ENCODE results near the gene SDF2L1.
"Not testable (repeated sequence)": the region's sequence is repeated elsewhere in the genome, so short reads cannot be mapped to it uniquely, and the experiment has no call there.

The SDF2L1 gene, protein sequence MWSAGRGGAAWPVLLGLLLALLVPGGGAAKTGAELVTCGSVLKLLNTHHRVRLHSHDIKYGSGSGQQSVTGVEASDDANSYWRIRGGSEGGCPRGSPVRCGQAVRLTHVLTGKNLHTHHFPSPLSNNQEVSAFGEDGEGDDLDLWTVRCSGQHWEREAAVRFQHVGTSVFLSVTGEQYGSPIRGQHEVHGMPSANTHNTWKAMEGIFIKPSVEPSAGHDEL

DNA sequence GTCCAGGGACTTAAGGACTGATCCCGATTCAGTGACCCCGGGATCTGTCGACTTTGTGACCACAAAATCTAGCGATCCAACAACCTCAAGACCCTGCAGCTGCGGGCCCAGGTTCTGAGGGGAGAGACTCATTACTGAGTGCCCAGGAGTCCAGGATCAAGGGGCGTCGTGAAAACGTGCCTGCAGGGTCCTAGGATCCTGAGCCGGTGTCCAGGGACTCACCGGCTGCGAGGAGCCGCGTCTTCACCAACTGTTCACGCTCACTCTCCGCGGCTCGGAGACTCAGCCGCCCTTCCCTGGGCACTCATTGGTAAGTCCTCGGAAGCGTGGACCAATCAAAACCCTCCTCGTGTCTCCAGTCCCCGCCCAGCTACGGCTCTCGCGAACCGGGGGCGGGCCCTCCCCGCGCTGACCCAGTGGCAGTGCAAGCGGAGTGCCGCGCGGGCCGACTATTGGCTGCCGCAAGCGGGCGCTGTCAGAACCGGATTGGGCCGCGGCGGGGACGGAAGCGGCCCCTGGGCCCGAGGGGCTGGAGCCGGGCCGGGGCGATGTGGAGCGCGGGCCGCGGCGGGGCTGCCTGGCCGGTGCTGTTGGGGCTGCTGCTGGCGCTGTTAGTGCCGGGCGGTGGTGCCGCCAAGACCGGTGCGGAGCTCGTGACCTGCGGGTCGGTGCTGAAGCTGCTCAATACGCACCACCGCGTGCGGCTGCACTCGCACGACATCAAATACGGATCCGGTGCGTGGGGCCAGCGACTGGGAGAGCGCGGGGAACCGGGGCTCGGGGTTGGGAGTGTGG, at the start of gene SDF2L1:
SDF2L1 (plus strand) TSS at position 514 of the 795 bp plus-strand sequence; CDS start at position 549, 35 bp downstream.
- DNase-seq (ENCODE audit: extremely low read depth in 1 of 2, low read depth in 1 of 2): peak; percentile 94 to 95

DNA sequence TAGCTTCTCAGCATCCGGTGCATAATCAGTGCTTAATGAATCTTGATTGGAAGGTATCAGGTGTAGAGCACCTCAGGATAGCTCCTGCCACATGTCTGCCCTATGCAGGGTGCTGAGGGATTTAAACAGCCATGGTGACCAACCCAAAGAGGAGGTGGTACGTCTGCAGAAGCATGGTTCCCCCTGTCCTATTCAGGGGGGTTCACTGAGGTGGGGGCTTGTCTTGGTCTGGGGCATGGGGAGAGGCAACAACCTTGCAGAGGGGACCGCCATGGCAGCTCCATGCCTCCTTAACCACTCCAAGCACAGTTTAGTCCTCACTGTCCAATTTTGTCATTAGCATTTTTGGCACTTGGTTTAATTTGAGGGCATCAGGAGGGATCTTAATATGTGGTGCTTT, 49.7 kb upstream of the SDF2L1 start:
- no peak for DNase-seq (ENCODE audit: extremely low read depth in 1 of 2, low read depth in 1 of 2)

DNA sequence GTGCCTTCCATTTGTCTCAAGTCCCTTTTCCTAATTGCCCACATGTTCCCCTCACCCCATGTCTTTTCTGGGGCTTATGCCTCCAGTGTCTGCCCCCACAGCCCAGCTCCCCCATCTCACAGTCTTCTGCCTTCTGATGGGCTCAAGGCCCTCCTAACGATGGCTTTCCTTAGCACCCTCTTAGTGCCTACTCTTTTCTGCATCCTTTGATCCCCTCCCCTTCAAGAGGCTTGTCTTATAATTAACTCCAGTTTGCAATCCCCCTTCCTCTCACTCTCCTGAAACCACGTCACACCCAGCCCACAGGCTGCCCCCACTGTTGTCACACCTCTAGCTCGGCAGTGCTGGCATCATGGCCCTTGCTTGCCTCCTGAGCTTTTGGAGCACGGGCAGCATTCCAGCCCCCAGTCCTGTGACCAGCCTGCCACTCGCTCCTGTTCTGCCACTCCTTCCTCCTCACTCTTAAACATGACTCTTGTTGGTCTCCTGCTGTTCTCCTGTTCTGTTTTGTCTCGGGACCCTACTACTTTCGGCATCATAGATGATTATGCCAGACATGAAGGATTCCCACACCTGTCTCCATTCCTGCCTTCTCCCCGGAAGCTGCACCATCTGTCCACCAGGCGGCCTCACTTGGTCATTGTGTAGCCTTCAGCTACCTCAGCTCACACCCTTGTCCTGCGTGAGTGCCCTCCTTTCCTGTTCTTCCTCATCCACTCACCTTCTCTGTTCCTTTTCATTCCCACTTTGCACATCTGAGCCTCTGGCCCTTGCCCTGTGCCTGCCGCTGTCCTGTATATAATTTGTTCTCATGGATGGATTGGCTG, 48.5 kb upstream of the SDF2L1 start:
- DNase-seq (ENCODE audit: extremely low read depth in 1 of 2, low read depth in 1 of 2): no peak

DNA sequence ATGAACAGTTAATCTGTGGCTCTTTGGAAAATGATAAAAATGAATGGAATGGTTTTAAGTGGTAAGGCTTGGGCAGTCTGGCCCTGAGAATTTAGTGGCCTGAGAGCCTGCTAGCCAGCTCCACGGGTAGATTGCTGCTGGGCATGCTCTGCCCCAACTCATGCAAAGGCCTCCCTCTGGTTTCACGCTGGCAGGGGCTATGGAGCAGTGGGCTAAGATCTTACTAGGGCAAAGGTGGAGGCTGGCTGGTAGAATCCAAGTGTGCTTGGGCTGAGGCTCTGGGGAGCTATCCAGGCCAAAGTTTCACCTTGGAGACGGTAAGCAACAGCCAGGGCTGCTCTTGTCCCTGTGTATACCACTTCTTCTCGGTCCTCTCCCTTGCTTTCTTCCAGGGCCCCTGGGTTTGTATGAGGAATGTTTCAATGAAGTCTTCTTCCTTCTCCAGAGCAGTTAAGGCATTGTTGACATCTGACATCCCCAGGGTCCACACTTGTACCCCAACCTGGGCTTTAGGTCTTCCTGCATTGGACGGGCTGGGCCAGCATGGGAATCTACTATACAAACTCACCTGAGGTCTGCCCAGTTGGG, 47.1 kb upstream of the SDF2L1 start:
- DNase-seq (ENCODE audit: extremely low read depth in 1 of 2, low read depth in 1 of 2): no peak

DNA sequence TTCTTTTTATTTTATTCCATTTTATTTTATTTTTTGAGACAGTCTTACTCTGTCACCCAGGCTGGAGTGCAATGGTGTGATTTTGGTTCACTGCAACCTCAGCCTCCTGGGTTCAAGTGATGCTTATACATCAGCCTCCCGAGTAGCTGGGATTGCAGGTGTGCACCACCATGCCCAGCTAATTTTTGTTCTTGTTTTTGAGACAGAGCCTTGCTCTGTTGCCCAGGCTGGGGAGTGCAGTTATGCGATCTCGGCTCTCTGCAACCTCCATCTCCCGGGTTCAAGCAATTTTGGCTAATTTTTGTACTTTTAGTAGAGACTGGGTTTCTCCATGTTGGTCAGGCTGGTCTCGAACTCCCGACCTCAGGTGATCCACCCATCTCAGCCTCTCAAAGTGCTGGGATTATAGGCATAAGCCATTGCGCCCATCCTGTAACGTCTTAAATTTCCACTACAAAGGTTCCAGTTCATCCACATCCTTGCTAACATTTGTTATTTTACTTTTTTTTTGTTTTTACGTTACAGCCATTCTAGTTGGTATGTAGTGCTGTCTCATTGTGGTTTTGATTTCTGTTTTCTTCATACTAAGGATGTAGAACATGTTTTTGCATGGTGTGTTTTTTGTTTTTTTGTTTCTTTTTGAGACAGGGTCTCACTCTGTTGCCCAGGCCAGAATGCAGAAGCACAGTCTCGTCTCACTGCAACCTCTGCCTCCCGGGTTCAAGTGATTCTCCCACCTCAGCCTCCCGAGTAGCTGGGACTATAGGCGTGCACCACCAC, 45.6 kb upstream of the SDF2L1 start:
- DNase-seq (ENCODE audit: extremely low read depth in 1 of 2, low read depth in 1 of 2): not testable (repeated sequence)

DNA sequence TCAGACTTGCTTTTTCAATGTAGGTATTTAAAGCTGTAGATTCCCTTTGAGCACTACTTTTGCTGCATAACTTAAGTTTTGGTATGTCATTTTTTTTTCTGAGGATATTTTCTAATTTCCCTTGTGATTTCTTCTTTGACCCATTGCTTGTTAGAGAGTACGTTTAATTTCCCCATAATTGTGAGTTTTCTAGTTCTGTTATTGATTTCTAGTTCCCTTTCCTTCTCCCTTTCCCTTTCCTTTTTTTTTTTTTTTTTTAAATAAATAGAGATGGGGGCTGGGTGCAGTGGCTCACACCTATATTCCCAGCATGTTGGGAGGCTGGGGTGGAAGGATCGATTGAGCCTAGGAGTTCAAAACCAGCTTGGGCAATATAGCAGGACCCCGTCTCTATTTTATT, 43.8 kb upstream of the SDF2L1 start:
- no peak for DNase-seq (ENCODE audit: extremely low read depth in 1 of 2, low read depth in 1 of 2)

DNA sequence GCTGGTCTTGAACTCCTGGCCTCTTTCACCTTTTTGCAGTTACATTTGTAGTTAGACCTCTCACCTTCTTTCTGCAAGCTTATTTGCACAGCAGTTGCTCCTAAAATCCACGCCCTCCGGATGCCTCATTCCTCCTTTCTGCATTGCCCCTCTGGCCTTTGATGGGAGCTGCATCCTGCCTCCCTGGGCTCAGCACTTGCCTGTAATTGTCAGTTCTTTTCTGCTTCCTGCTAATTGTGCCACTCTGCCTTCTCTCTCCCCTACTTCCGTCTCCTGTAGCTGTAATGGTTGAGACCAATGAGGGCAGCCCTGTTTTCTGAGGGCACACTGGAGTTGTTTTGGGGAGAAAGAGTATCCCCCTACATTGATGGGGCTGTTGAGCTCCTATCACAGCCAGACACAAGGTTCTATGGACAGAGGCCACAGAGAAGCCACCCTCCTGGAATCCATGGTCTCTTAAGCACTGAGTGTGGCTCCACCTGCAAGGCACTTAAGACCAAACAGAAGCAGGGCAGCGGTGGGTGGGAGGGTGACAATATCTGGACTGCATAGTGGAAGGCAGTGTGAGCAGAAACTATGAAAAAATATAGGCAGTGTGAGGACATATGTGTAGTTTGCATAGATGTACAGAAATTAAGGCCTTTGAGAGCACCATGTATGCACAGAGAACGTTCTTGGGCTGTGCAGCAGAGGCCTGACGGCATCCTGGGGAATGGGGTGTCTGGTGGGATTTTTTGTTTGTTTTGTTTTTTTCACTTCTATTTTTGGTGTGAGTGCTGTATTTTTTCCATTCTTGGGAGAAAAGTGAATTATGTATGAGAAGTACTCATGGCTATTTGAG, 42.8 kb upstream of the SDF2L1 start:
- no peak for DNase-seq (ENCODE audit: extremely low read depth in 1 of 2, low read depth in 1 of 2)

DNA sequence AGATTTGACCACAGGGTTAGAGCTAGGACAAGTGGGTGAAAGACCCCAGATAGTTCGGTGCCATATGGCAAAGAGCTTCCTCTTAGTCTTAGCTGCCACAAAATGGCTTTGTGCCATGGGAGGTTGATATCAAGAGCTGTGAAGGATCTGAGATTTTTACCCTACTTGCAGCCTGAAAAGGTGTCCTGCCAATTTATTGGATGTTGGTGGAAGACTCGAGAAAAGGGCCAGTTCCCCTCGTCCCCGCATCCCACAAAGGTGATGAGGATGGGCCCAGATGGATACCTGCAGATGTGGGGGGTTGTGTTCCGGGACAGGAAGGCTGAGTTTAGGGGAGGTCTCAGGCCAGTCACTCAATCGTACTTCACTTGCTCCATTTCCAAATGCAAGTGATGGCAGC, 39.5 kb upstream of the SDF2L1 start:
- DNase-seq (ENCODE audit: extremely low read depth in 1 of 2, low read depth in 1 of 2): no peak

DNA sequence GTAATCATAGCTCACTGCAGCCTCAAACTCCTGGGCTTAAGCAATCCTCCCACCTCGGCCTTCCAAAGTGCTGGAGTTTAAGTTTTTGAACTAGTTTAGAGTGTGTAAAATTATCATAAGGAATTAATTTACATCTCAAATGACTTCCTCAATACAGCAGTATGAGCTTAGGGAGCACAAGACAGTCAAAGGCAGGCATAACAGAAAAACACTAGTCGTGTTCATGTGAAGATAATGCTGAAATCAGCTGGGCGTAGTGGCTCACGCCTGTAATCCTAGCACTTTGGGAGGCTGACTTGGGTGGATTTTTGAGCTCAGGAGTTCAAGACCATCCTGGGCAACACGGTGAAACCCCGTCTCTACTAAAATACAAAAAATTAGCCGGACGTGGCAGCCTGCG, 38.1 kb upstream of the SDF2L1 start:
- DNase-seq (ENCODE audit: extremely low read depth in 1 of 2, low read depth in 1 of 2): no peak

DNA sequence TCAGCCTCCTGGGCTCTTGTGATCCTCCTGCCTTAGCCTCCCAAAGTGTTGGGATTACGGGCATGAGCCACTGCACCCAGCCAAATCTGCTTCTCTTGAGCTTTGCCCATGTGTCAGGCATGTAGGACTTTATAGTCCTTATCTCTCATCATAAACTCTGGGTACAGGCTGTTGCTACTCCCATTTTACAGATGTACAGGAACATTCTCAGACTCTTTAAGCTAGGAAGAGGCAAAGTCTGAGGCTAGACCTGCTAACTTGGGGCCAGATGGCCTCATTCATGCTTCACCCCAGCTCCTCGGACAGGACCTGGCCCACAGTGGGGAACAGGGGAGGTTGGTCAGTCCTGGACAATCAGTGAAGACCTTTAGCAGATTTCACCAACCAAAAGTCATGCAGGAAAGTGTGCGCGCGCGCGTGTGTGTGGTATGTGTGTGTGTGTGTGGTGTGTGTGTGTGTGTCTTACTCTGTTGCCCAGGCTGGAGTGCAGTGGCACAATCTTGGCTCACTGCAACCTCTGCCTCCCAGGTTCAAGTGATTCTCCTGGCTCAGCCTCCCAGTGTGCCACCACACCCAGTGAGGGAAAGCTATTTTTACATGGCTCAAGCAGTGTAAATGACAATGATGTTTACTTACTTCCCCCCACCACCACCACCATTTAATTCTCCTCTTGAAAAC, 36.1 kb upstream of the SDF2L1 start:
- no peak for DNase-seq (ENCODE audit: extremely low read depth in 1 of 2, low read depth in 1 of 2)

DNA sequence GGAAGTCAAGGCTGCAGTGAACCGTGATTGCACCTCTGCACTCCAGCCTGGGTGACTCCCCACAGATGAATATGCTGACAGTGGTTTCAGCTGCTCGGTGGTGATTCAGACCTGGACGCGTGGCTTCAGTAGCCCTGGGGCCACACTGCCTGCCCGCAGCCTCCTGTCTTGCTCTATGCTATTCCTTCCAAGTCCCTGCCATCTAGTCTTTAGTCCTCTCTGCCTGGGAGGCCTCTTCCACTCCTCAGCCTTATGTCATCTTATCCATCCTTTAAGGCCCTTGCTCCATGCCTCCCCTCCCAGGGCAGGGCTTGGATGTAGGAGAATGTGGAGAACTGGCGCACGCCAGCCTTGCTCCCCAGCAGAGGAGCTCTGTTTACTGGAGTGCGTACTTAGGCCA, 35.3 kb upstream of the SDF2L1 start:
- DNase-seq (ENCODE audit: extremely low read depth in 1 of 2, low read depth in 1 of 2): no peak

DNA sequence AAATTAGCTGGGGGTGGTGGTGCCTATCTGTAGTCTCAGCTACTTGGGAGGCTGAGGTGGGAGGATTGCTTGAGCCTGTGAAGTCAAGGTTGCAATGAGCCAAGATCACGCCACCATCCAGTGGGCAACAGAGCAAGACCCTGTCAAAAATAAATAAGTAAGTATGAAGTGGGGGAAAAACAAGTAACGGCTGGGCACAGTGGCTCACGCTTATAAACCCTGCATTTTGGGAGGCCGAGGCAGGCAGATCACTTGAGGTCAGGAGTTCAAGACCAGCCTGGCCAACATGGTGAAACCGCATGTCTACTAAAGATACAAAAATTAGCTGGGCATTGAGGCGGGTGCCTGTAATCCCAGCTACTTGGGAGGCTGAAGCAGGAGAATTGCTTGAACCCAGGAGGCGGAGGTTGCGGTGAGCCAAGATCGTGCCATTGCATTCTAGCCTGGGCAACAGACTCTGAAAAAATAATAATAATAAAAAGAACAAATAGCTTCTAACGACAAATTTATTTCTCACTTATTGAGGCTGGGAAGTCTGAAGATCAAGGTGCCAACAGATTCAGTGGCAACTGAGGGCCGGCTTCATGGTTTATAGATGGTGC, 32.4 kb upstream of the SDF2L1 start:
- DNase-seq (ENCODE audit: extremely low read depth in 1 of 2, low read depth in 1 of 2): not testable (repeated sequence)

DNA sequence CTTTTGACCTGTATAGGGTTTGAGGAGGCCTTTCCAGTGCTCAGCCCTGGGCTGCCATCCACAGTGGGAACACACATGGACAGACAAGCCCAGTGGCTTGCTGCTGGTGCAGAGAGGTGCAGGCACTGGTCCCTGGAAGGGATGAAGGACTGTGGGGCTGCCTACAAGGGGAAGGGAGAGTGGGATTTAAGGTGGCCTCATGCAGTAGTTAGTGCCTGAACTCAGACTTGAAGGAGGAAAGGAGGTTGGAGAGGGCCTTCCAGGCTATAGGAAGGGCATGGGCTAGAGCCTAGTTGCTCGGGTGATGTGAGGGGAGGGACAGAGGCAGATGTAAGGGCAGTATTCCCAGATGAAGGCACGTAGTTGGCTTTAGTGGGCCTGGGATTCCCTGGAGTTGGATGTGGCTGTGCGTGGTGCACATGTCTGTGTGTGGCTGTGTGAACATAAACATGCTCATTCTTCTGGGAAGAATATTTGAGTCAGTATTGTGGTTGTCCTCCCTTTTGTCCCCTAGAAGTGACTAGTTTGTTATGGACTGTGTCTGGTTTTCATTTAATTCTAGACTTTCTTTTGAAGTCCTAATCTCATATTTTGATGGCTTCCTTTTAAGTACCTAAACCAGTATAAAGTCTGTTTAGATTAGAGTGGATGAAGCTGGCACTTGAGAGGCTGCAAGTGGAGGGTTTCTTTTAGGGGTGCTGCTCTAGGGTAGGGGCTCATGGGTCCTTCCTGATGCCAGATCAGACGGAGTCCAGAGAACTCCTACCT, 30.7 kb upstream of the SDF2L1 start:
- no peak for DNase-seq (ENCODE audit: extremely low read depth in 1 of 2, low read depth in 1 of 2)

DNA sequence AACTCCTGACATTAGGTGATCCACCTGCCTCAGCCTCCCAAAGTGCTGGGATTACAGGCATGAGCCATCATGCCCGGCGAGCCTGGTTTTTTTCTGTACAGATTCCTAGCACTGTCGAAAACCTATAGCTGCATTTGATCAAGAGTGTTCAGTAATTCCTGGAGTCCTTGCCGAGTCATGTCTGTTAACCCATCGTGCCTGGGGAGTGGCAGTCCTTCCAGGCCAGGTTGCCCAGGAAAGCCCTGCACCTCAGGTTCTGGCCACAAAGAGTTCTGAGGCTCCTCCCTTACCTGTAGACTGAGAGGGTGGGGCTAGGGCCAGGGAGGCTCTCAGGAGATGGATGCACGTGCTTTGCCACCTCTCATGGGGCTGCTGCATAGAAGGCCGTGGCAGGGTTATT, 29.2 kb upstream of the SDF2L1 start:
- DNase-seq (ENCODE audit: extremely low read depth in 1 of 2, low read depth in 1 of 2): no peak

DNA sequence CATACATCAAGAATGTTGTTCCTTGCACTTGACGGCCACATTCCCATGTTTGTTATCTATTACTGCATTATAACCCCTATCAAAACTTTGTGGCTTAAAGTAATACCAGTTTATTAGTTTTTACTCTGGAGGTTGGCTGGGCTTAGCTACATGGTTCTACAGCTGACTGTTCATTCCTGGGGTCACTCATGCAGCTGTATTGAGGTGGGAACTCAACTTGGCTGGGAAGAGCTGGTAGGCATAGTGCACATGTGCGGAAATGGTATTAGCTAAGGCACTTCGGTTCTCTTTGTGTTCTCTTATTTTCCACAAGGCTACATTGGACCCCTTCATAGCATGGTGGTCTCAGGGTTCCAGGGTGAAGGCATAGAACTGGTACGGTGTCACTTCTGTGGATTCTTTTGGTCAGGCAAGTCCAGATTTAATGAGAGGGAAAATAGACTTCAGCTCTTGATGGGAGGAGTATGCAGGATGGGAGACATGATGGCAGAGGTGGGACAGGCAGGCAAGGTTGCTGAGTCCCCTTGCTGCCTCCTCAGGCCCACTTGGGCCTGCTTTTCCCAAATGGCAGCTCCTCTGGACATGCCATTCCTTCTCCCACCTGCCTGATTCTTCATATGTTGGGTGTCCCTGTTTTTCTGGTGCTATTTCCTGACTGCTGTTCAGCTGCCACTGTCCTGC, 28.4 kb upstream of the SDF2L1 start:
- no peak for DNase-seq (ENCODE audit: extremely low read depth in 1 of 2, low read depth in 1 of 2)

DNA sequence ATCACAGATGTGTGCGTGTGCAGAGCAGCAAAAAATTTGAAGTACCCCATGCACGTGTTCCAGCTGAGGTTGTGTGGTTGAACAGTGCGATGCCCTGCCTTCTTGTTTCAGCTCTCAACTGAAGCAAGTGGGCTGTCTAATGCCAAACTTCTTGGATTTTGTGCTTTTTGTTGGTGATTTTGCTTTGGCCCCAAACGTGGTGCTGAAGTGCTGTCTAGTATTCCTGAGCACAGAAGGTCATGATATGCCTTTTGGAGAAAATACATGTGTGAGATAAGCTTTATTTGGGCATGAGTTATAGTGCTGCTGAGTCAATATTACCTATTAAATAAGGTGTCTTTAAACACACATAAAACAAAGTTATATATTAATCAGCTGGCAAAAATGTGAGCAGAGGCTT, 26.4 kb upstream of the SDF2L1 start:
- no peak for DNase-seq (ENCODE audit: extremely low read depth in 1 of 2, low read depth in 1 of 2)

DNA sequence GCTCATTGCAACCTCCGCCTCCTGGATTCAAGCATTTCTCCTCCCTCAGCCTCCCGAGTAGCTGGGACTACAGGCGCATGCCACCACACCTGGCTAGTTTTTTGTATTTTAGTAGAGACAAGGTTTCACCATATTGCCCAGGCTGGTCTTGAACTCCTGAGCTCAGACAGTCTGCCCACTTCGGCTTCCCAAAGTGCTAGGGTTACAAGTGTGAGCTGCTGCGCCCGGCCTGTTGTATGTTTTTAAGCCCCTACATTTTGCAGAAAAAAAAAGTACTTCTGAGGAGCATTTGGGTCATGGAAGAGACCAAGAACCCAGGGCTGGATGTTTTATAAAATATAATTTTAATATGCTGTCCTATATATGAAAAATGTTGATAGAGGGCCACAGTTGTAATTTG, 24.8 kb upstream of the SDF2L1 start:
- not testable (repeated sequence) for DNase-seq (ENCODE audit: extremely low read depth in 1 of 2, low read depth in 1 of 2)

Data from activated CD8-positive, alpha-beta memory T cell treated with anti-CD3 and anti-CD28 coated beads for 1 hour (primary cell).